HepG2 (cell line): ENCODE measurements around the gene C16orf89. TPM values are rescaled to one million over a fixed set of nuclear protein-coding genes. Genes with fewer than 3 reads are reported as not detected.

Experiments
- BHLHE40 ChIP-seq: IDR thresholded peaks from 2 replicates; pipeline ENCODE4 v1.6.1; 2011; ENCODE audit warnings: low read length, improper control_type of control experiment
- FOSL2 ChIP-seq: sonication (generic); formaldehyde crosslinking; IDR thresholded peaks from 2 replicates; pipeline ENCODE4 v1.4.0; 2020; ENCODE audit warnings: missing genetic modification reagents
- FOXK2 ChIP-seq: fragments of 450-650 bp; IDR thresholded peaks from 2 replicates; pipeline ENCODE4 v1.6.1; 2016
- HNF4A ChIP-seq: sonication (generic); formaldehyde crosslinking; IDR thresholded peaks from 2 replicates; pipeline ENCODE4 v1.4.0; 2020; ENCODE audit warnings: missing genetic modification reagents
- JUN ChIP-seq: sonication (generic); formaldehyde crosslinking; IDR thresholded peaks from 2 replicates; pipeline ENCODE4 v1.4.0; 2020; ENCODE audit warnings: mild to moderate bottlenecking, missing genetic modification reagents
- KAT7 ChIP-seq: IDR thresholded peaks from 2 replicates; pipeline ENCODE4 v1.6.1; 2018; ENCODE audit warnings: borderline replicate concordance, missing compliant biosample characterization
- KMT2A ChIP-seq: sonication (generic); formaldehyde crosslinking; IDR thresholded peaks from 2 replicates; pipeline ENCODE4 v1.4.0; 2020; ENCODE audit warnings: missing genetic modification reagents
- NFYC ChIP-seq: IDR thresholded peaks from 2 replicates; pipeline ENCODE4 v1.6.1; 2016; ENCODE audit warnings: missing genetic modification reagents, missing compliant biosample characterization
- RAD21 ChIP-seq: fragments of 450-650 bp; formaldehyde crosslinking; IDR thresholded peaks from 2 replicates; pipeline ENCODE4 v1.5.0; 2020; ENCODE audit warnings: mild to moderate bottlenecking
- RARA ChIP-seq: IDR thresholded peaks from 2 replicates; pipeline ENCODE4 v1.6.1; 2016; ENCODE audit warnings: missing genetic modification reagents, missing compliant biosample characterization
- RXRA ChIP-seq: sonication (generic); formaldehyde crosslinking; IDR thresholded peaks from 2 replicates; pipeline ENCODE4 v1.5.1; 2020; ENCODE audit warnings: missing genetic modification reagents
- SOX13 ChIP-seq, 3 experiments: fragments of 450-650 bp in 1 of 3; sonication (generic) in 1 of 3; formaldehyde crosslinking in 1 of 3; IDR thresholded peaks in 2 of 3; conservative IDR thresholded peaks in 1 of 3; 2 replicates each; pipeline versions ENCODE4 v1.5.0 to v1.6.1; 2016 to 2020; ENCODE audit warnings: antibody characterized with exemption in 1 of 3, mild to moderate bottlenecking in 1 of 3, missing compliant biosample characterization in 1 of 3, missing genetic modification reagents in 1 of 3, moderate library complexity in 1 of 3
- ZFP62 ChIP-seq: sonication (generic); formaldehyde crosslinking; IDR thresholded peaks from 2 replicates; pipeline ENCODE4 v1.4.0; 2020; ENCODE audit warnings: missing genetic modification reagents
- ZNF235 ChIP-seq: sonication (generic); formaldehyde crosslinking; IDR thresholded peaks from 2 replicates; pipeline ENCODE4 v1.8.1; 2023; ENCODE audit warnings: mild to moderate bottlenecking, missing genetic modification reagents, borderline replicate concordance
- ZNF44 ChIP-seq: sonication (generic); formaldehyde crosslinking; IDR thresholded peaks from 2 replicates; pipeline ENCODE4 v1.5.1; 2020; ENCODE audit warnings: mild to moderate bottlenecking, missing genetic modification reagents
- ZNF558 ChIP-seq: sonication (generic); formaldehyde crosslinking; IDR thresholded peaks from 2 replicates; pipeline ENCODE4 v1.9.0; 2022; ENCODE audit warnings: mild to moderate bottlenecking, missing genetic modification reagents, borderline replicate concordance
- polyA plus RNA-seq, 8 experiments: library from polyadenylated mRNA; depleted of rRNA in 3 of 8; stranded (reverse) in 7 of 8; unstranded in 1 of 8; fragments of >200 nt; fragmentation: Illumina TruSeq in 4 of 8; extraction: Trizol in 4 of 8; gene quantifications; 2 replicates each; pipeline versions ENCODE4 v1.2.1 to v1.2.3, GENCODE V29; 2011 to 2016; ENCODE audit warnings: low read depth in 4 of 8, missing spikeins in 1 of 8, mixed read lengths in 1 of 8; ENCODE audit not compliant: insufficient read depth in 1 of 8
- total RNA-seq, 5 experiments: library from RNA; depleted of rRNA; stranded (reverse); fragments of >200 nt; fragmentation: Illumina TruSeq; extraction: Trizol; gene quantifications; 2 replicates each; pipeline ENCODE4 v1.2.3, GENCODE V29; 2016; ENCODE audit warnings: low read depth in 1 of 5
- TF ChIP-seq, protein P1 (sequence below): sonication (generic); formaldehyde crosslinking; IDR thresholded peaks from 2 replicates; pipeline ENCODE4 v1.8.1; 2023; ENCODE audit warnings: missing genetic modification reagents, inconsistent platforms, borderline replicate concordance
- TF ChIP-seq, protein P2 (sequence below): sonication (generic); formaldehyde crosslinking; IDR thresholded peaks from 2 replicates; pipeline ENCODE4 v1.4.0; 2020; ENCODE audit warnings: mild to moderate bottlenecking, missing genetic modification reagents
- TF ChIP-seq, protein P3 (sequence below): IDR thresholded peaks from 2 replicates; pipeline ENCODE4 v1.4.0; 2020; ENCODE audit warnings: mild to moderate bottlenecking, missing genetic modification reagents
- TF ChIP-seq, protein P4 (sequence below): sonication (generic); formaldehyde crosslinking; conservative IDR thresholded peaks from 2 replicates; pipeline ENCODE4 v1.4.0; 2020; ENCODE audit warnings: mild to moderate bottlenecking, missing genetic modification reagents, moderate library complexity

Gene C16orf89
- total and polyA plus RNA-seq, 2 of the 13 experiments (the other 11 are each of a cell fraction or from before 2014, with no cell fraction given), result 1.9 to 3.4 TPM

DNA sequence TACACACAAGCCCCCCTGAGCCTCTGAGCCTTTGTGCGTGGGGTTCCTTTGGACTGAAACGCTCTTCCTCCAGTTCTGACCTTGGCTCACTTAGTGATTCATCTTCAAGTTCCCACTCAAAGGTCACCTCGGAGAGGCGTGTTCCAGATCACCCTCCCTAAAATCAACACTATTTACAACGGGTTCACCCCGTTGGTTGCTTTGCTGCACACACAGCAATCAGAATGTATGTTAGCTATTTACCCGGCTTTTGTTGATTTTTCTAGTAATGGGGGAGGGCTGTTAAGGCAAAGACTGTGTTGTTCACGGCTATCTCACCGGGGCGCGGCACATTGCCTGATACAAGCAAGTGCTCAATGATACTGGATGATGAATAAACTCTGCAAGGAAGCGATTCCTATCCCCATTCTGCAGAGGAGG lies 33.0 kb downstream of the C16orf89 start (continued):
- TF ChIP-seq SOX13 (IDR thresholded peaks at IDR 0.05) (no peak), SOX13 (CRISPR knock-in tag; conservative IDR thresholded peaks at IDR 0.05 in 1 of 2, IDR thresholded peaks at IDR 0.05 in 1 of 2) (peak in 1 of 2 experiments; percentile 53; a peak in 2 of 4 replicates), RXRA (CRISPR knock-in tag) (peak; percentile 42; the same call in 1 of the 2 replicates), ZNF235 (CRISPR knock-in tag) (no peak), BHLHE40 (0 out of 2 replicates have a peak, but pooled peaks have one; percentile 4), ZFP62 (CRISPR knock-in tag) (no peak), RARA (peak; percentile 66), HNF4A (CRISPR knock-in tag) (peak; percentile 76), FOSL2 (CRISPR knock-in tag) (peak; percentile 91), ZNF44 (CRISPR knock-in tag) (0 out of 2 replicates have a peak, but pooled peaks have one; percentile 8), FOXK2 (peak; percentile 71), KMT2A (CRISPR knock-in tag) (no peak), ZNF558 (CRISPR knock-in tag) (no peak), KAT7 (CRISPR knock-in tag) (no peak), JUN (CRISPR knock-in tag) (peak; percentile 74; the same call in 1 of the 2 replicates), RAD21 (CRISPR knock-in tag) (peak; percentile 8; the same call in 1 of the 2 replicates), NFYC (0 out of 2 replicates have a peak, but pooled peaks have one; percentile 8)
- TF ChIP-seq, protein P1, sequence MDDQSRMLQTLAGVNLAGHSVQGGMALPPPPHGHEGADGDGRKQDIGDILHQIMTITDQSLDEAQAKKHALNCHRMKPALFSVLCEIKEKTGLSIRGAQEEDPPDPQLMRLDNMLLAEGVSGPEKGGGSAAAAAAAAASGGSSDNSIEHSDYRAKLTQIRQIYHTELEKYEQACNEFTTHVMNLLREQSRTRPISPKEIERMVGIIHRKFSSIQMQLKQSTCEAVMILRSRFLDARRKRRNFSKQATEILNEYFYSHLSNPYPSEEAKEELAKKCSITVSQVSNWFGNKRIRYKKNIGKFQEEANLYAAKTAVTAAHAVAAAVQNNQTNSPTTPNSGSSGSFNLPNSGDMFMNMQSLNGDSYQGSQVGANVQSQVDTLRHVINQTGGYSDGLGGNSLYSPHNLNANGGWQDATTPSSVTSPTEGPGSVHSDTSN (CRISPR knock-in tag), result no peak
- TF ChIP-seq, protein P2, sequence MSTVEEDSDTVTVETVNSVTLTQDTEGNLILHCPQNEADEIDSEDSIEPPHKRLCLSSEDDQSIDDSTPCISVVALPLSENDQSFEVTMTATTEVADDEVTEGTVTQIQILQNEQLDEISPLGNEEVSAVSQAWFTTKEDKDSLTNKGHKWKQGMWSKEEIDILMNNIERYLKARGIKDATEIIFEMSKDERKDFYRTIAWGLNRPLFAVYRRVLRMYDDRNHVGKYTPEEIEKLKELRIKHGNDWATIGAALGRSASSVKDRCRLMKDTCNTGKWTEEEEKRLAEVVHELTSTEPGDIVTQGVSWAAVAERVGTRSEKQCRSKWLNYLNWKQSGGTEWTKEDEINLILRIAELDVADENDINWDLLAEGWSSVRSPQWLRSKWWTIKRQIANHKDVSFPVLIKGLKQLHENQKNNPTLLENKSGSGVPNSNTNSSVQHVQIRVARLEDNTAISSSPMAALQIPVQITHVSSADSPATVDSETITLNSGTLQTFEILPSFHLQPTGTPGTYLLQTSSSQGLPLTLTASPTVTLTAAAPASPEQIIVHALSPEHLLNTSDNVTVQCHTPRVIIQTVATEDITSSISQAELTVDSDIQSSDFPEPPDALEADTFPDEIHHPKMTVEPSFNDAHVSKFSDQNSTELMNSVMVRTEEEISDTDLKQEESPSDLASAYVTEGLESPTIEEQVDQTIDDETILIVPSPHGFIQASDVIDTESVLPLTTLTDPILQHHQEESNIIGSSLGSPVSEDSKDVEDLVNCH (CRISPR knock-in tag), result no peak
- TF ChIP-seq, protein P3, sequence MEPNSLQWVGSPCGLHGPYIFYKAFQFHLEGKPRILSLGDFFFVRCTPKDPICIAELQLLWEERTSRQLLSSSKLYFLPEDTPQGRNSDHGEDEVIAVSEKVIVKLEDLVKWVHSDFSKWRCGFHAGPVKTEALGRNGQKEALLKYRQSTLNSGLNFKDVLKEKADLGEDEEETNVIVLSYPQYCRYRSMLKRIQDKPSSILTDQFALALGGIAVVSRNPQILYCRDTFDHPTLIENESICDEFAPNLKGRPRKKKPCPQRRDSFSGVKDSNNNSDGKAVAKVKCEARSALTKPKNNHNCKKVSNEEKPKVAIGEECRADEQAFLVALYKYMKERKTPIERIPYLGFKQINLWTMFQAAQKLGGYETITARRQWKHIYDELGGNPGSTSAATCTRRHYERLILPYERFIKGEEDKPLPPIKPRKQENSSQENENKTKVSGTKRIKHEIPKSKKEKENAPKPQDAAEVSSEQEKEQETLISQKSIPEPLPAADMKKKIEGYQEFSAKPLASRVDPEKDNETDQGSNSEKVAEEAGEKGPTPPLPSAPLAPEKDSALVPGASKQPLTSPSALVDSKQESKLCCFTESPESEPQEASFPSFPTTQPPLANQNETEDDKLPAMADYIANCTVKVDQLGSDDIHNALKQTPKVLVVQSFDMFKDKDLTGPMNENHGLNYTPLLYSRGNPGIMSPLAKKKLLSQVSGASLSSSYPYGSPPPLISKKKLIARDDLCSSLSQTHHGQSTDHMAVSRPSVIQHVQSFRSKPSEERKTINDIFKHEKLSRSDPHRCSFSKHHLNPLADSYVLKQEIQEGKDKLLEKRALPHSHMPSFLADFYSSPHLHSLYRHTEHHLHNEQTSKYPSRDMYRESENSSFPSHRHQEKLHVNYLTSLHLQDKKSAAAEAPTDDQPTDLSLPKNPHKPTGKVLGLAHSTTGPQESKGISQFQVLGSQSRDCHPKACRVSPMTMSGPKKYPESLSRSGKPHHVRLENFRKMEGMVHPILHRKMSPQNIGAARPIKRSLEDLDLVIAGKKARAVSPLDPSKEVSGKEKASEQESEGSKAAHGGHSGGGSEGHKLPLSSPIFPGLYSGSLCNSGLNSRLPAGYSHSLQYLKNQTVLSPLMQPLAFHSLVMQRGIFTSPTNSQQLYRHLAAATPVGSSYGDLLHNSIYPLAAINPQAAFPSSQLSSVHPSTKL, result peak; percentile 73
- TF ChIP-seq, protein P4, sequence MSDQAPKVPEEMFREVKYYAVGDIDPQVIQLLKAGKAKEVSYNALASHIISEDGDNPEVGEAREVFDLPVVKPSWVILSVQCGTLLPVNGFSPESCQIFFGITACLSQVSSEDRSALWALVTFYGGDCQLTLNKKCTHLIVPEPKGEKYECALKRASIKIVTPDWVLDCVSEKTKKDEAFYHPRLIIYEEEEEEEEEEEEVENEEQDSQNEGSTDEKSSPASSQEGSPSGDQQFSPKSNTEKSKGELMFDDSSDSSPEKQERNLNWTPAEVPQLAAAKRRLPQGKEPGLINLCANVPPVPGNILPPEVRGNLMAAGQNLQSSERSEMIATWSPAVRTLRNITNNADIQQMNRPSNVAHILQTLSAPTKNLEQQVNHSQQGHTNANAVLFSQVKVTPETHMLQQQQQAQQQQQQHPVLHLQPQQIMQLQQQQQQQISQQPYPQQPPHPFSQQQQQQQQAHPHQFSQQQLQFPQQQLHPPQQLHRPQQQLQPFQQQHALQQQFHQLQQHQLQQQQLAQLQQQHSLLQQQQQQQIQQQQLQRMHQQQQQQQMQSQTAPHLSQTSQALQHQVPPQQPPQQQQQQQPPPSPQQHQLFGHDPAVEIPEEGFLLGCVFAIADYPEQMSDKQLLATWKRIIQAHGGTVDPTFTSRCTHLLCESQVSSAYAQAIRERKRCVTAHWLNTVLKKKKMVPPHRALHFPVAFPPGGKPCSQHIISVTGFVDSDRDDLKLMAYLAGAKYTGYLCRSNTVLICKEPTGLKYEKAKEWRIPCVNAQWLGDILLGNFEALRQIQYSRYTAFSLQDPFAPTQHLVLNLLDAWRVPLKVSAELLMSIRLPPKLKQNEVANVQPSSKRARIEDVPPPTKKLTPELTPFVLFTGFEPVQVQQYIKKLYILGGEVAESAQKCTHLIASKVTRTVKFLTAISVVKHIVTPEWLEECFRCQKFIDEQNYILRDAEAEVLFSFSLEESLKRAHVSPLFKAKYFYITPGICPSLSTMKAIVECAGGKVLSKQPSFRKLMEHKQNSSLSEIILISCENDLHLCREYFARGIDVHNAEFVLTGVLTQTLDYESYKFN, result peak; percentile 70
